Measurements from ENCODE around the gene CDK10.

GRCh38 chr16:89716493-89716892 is 30.0 kb downstream of the CDK10 start:
- TF ChIP-seq CTCF (IDR thresholded peaks at IDR 0.05; ENCODE audit: insufficient read depth, low read length): no peak
- no peak for TF ChIP-seq POLR2AphosphoS5 (IDR thresholded peaks at IDR 0.05; ENCODE audit: low read depth)
